Measurements from ENCODE around the gene TM7SF2. TPM values are rescaled to one million over a fixed set of nuclear protein-coding genes. Genes with fewer than 3 reads are reported as not detected.

TM7SF2 gene
- polyA plus RNA-seq, 3 donors, result 1.8 to 4.5 (median 1.8) TPM

DNA sequence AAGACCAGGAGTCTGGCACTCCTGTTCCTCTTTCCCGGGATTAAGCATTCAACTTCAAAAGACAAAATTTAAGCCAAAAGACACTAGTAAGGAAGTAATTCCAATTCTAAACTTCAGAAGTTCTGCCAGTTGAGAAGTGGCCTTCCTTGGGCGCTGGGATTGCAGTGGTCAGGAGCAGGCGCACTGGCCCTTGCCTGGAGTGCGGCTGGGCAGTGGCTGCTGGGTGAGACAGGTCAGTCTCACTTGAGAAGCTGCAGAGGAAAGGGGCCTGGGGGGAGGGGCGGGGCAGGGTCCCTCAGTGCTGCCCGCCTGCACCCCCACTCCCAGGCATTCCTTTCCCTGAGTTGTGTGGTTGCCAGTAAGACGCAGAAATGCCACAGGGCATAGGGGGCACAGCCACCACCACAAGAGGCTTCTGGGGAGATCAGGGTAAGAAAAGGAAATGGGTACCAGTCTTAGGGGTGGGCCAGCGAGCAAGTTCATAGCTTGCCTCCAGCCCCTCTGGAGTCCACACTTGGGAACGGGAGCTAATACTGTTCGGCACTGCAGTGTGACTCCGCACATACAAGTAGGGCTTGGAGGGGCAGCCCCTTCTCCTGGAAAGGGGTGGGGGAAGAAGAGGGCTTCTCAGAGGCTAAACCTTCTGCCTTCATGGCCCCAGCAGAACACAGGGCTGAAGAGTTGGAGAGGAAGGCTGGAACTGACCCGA, 16.0 kb downstream of the TM7SF2 start:
- H3K79me2 ChIP-seq (ENCODE audit: insufficient read depth, low read length), result peaks cover 43% of the 10 kb centered on the region
- no peak overlapping the region for H3K4me3 ChIP-seq (replicated peaks in 1 of 3; ENCODE audit: low read depth in 2 of 3, low read length in 3 of 3)
- peaks cover 67 to 86% of the 10 kb centered on the region in 2 donors for H3K36me3 Mint-ChIP-seq
- peaks cover 8% of the 10 kb centered on the region for H3K4me1 Mint-ChIP-seq
- peak overlapping the region in 2 of 7 donors; percentile 37 for H3K27ac Mint-ChIP-seq
- no peak overlapping the region for H2AFZ ChIP-seq (ENCODE audit: insufficient read depth, low read depth, low read length, poor library complexity, severe bottlenecking)
- H4K20me1 ChIP-seq (ENCODE audit: insufficient read depth, low read length), result peaks cover 47% of the 10 kb centered on the region
- no peaks in the 10 kb centered on the region for H3K9me3 ChIP-seq (replicated peaks in 1 of 2; ENCODE audit: control insufficient read depth in 1 of 2, insufficient read depth in 1 of 2, low read length in 2 of 2)
- H3K4me2 ChIP-seq (replicated peaks; ENCODE audit: extremely low read depth, low read length, poor library complexity, severe bottlenecking), result no peak overlapping the region
- intact Hi-C loops (cut with micrococcal nuclease), result no loop called here
- H3K9me3 Mint-ChIP-seq, result no peaks in the 10 kb centered on the region
- H3K27me3 ChIP-seq (ENCODE audit: control insufficient read depth in 2 of 2, insufficient read depth in 2 of 2, low read length in 2 of 2), result no peaks in the 10 kb centered on the region
- TF ChIP-seq, protein P1, sequence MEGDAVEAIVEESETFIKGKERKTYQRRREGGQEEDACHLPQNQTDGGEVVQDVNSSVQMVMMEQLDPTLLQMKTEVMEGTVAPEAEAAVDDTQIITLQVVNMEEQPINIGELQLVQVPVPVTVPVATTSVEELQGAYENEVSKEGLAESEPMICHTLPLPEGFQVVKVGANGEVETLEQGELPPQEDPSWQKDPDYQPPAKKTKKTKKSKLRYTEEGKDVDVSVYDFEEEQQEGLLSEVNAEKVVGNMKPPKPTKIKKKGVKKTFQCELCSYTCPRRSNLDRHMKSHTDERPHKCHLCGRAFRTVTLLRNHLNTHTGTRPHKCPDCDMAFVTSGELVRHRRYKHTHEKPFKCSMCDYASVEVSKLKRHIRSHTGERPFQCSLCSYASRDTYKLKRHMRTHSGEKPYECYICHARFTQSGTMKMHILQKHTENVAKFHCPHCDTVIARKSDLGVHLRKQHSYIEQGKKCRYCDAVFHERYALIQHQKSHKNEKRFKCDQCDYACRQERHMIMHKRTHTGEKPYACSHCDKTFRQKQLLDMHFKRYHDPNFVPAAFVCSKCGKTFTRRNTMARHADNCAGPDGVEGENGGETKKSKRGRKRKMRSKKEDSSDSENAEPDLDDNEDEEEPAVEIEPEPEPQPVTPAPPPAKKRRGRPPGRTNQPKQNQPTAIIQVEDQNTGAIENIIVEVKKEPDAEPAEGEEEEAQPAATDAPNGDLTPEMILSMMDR (IDR thresholded peaks at IDR 0.05), result no peak
- H3K4me3 Mint-ChIP-seq, result no peak overlapping the region
- H3K36me3 ChIP-seq (replicated peaks in 1 of 2; ENCODE audit: control insufficient read depth in 1 of 2, insufficient read depth in 2 of 2, low read length in 2 of 2), result peaks cover 76 to 84% of the 10 kb centered on the region in 2 donors
- no peak for DNase-seq
- H3K4me1 ChIP-seq (ENCODE audit: control insufficient read depth in 1 of 2, insufficient read depth in 2 of 2, low read length in 2 of 2), result peaks cover 12 to 14% of the 10 kb centered on the region in 2 donors
- no peak overlapping the region for H3K9ac ChIP-seq (ENCODE audit: insufficient read depth, low read length, poor library complexity, severe bottlenecking)
- peaks cover 0 to 2% (median 0%) of the 10 kb centered on the region in 3 donors for H3K27me3 Mint-ChIP-seq (ENCODE audit: low read depth in 3 of 3)
- WGBS (ENCODE audit: insufficient coverage), result 96% methylated on average over 6 of the region's 12 CpGs
- no peak overlapping the region for H3K27ac ChIP-seq (ENCODE audit: low read depth in 1 of 2, low read length in 2 of 2)

DNA sequence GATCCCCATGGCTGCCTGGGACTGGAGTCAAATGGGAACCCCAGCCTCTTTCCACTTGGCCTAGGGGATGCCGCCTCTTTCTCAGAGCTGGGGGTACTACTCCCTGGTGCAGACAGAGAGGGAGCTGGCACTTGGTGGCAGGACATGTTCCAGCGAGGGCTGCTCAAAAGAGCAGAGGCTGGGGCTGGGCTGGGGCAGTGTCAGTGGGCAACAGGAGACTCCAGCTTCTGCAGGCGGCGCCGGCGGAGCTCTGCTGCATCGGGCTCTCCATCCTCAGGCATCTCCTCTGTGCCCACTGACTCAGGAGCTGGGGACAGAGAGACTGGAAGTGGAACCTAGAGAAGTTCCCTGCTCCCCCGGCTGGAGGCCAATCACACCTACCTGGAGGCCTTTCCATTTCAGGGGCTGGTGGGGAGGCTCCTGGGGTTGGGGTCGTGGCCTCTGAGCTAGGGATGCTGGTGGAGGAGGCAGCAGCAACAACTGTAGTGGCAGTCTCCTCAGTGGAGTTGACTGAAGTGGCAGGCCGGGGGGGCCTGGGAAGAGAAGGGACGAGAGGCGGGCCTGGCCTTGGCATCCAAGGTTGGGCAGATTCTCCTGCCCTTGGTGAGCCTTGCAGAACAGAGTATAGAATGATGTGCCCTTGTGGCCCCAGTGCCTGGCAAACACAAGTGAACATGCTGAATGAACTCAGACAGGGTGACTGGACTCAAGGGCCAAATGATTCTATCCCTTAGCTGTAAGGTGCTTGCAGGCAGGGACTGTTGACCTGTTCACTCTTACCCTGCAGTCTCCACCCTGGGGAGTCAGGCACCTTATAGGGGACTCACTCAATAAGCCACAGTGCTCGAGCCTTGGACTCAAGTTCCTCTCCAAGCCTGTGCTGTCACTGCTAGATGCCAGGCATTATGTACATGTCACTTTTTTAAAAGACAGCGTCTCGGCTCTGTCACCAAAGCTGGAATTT, 16.8 kb downstream of the TM7SF2 start:
- no peak overlapping the region for H3K4me3 Mint-ChIP-seq
- TF ChIP-seq, protein P1 (IDR thresholded peaks at IDR 0.05), result no peak

More for the DNA sequence above, 16.8 kb downstream of the TM7SF2 start:
- Histone ChIP-seq H3K4me2 (replicated peaks; ENCODE audit: extremely low read depth, low read length, poor library complexity, severe bottlenecking) (no peak overlapping the region), H3K9me3 (replicated peaks in 1 of 2; ENCODE audit: control insufficient read depth in 1 of 2, insufficient read depth in 1 of 2, low read length in 2 of 2) (no peaks in the 10 kb centered on the region), H3K27ac (ENCODE audit: low read depth in 1 of 2, low read length in 2 of 2) (no peak overlapping the region), H3K27me3 (ENCODE audit: control insufficient read depth in 2 of 2, insufficient read depth in 2 of 2, low read length in 2 of 2) (no peaks in the 10 kb centered on the region), H2AFZ (ENCODE audit: insufficient read depth, low read depth, low read length, poor library complexity, severe bottlenecking) (no peak overlapping the region), H4K20me1 (ENCODE audit: insufficient read depth, low read length) (peaks cover 54% of the 10 kb centered on the region), H3K4me3 (replicated peaks in 1 of 3; ENCODE audit: low read depth in 2 of 3, low read length in 3 of 3) (no peak overlapping the region), H3K79me2 (ENCODE audit: insufficient read depth, low read length) (peaks cover 44% of the 10 kb centered on the region), H3K9ac (ENCODE audit: insufficient read depth, low read length, poor library complexity, severe bottlenecking) (no peak overlapping the region), H3K4me1 (ENCODE audit: control insufficient read depth in 1 of 2, insufficient read depth in 2 of 2, low read length in 2 of 2) (peaks cover 15 to 16% of the 10 kb centered on the region in 2 donors), H3K36me3 (replicated peaks in 1 of 2; ENCODE audit: control insufficient read depth in 1 of 2, insufficient read depth in 2 of 2, low read length in 2 of 2) (peaks cover 76 to 85% of the 10 kb centered on the region in 2 donors)
- intact Hi-C loops (cut with micrococcal nuclease), result no loop called here
- peak in 1 of 3 donors; percentile 3 for DNase-seq
- no peaks in the 10 kb centered on the region for H3K9me3 Mint-ChIP-seq
- peaks cover 69 to 91% of the 10 kb centered on the region in 2 donors for H3K36me3 Mint-ChIP-seq
- WGBS (ENCODE audit: insufficient coverage), result 100% methylated on average over 5 of the region's 15 CpGs
- H3K27me3 Mint-ChIP-seq (ENCODE audit: low read depth in 3 of 3), result peaks cover 0 to 2% (median 0%) of the 10 kb centered on the region in 3 donors
- H3K27ac Mint-ChIP-seq, result peak overlapping the region in 3 of 7 donors; percentile 30 to 41 (median 37)
- peaks cover 16% of the 10 kb centered on the region for H3K4me1 Mint-ChIP-seq
